ENCODE data around the gene RNF5.

- TF ChIP-seq SMC3 (IDR thresholded peaks at IDR 0.05; ENCODE audit: low read depth, low read length) = no peak
- no peak for TF ChIP-seq POLR2A (IDR thresholded peaks at IDR 0.05; ENCODE audit: low read depth, low read length)
- TF ChIP-seq RAD21 (IDR thresholded peaks at IDR 0.05; ENCODE audit: low read length) = no peak
Measured at GRCh38 chr6:32167154-32167760, 10.9 kb upstream of the RNF5 start.

All from IMR-90 (cell line).